ENCODE measurements around the gene LRRC14B.

GRCh38 chr5:213803-214395 is 22.6 kb downstream of the LRRC14B start:
- TF ChIP-seq EP300 (IDR thresholded peaks at IDR 0.05) (no peak), CTCF (IDR thresholded peaks at IDR 0.05) (no peak), POLR2A (IDR thresholded peaks at IDR 0.05) (no peak)

All from suprapubic skin (tissue), 3 donors.